Caki2 (cell line): ENCODE data around the gene TRMT11. TPM values are rescaled to one million over a fixed set of nuclear protein-coding genes. Genes with fewer than 3 reads are reported as not detected.
"Not testable (repeated sequence)": the region's sequence is repeated elsewhere in the genome, so short reads cannot be mapped to it uniquely, and the experiment has no call there.

Experiments
- DNase-seq: peaks from one replicate; pipeline ENCODE4 v3.0.0-alpha.2; 2015; ENCODE audit warnings: low read depth
- in situ Hi-C: cut with HindIII; loops from 2 replicates; pipeline ENCODE4 v1.10.0; 2016; ENCODE audit warnings: low sequenced_read_pairs, low pct_unique_long_range_greater_than_20kb, mixed read lengths
- total RNA-seq: library from RNA; depleted of rRNA; stranded (reverse); fragments of >200 nt; shearing (Covaris generic); gene quantifications from 2 replicates; pipeline ENCODE4 v1.2.3, GENCODE V29; 2014; ENCODE audit warnings: low replicate concordance

The TRMT11 gene
- total RNA-seq, 1 experiment from 2014 or later: 10.9 TPM

DNA sequence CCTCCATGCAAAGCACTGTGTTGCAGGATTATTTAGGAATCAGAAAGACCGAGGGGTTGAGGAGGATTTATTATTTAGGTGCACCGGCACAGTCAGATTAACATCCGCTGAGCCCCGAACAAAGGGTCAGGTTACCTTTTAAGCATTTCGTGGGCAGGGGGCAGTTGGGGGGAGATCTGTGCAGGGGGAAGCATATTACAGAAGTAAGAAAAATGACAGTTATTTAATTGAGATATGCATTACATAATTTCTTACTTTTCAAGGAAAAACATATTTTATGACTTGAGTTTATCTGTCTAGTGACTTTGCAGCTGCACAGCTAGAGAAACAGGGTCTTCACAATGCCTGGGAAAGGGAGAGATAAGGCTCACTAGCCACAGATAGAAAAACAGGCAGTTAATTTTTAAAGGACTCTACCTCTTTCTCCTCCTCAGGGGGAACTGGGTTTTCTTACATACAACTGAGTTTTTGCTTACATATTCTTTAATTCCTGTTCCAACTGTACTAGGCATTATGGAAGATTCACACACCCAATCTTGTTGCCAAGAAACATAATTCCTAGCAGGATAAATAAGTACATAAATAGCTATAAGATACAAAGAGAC, 31.5 kb upstream of the TRMT11 start:
- in situ Hi-C loops: no loop called here

DNA sequence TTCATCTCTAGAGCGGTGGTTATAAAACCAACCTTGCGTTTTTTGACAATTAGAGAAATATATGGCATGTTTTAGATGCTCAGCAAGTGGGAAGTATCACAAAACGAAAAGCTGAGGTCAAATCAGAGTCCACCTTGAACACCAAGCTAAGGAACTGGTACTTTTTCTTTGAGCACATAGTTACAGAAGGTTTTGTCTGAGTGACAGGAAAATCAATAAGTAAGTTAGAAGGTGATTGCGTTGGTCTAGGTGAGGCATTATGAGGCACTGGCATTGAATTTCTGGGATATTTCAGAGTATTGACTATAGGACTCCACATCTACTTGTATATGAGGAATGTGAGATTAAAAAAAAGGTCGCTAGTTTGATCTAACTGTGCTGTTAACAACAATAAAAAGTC, 30.4 kb upstream of the TRMT11 start:
- in situ Hi-C loops: no loop called here

More for the DNA sequence above, 31.5 kb upstream of the TRMT11 start:
- no peak for DNase-seq

DNA sequence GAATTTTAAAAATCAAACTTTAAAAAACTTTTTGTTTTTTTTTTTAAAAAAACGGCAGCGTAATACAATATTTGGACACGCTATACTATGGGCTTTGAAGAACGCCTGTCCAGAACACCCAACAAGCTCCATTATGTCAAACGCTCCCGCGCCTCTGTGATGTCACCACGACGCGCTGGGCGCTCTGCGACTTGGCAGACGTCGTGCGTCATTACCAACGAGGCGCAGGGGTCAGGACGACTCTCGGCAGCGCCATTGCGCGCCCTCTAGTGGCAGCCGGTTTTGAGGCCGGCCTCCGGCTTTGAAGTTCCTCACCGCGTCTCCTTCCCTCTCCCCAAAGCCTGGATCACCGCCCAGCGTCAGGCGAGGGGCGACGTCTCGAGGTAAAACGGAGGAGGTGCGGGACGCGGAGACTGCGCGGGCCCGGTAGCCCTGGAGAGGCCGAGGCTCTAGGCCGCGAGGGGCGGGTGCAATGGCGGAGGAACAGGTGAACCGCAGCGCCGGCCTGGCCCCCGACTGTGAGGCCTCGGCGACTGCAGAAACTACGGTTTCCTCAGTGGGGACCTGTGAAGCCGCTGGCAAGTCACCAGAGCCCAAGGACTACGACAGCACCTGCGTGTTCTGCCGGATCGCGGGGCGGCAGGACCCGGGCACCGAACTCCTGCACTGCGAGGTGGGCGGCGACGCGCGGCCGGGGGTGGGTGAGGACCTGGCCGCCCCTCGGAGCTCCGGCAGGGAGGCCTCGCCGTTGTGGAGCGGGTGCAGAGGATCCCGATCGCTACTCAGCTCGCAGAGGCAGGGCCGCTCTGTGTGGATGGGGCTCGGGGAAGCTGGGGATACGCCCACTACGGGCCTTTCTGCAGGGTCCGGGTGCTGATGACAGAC, 29.6 kb upstream of the TRMT11 start, which contains the start of gene HINT3:
Gene HINT3 (plus strand): TSS at position 265 of the 885 bp plus-strand sequence. CDS start 208 bp downstream, at position 473.
- DNase-seq: peak; percentile 97
- in situ Hi-C loops: no loop called here

More for the DNA sequence above, 30.4 kb upstream of the TRMT11 start:
- DNase-seq: no peak

DNA sequence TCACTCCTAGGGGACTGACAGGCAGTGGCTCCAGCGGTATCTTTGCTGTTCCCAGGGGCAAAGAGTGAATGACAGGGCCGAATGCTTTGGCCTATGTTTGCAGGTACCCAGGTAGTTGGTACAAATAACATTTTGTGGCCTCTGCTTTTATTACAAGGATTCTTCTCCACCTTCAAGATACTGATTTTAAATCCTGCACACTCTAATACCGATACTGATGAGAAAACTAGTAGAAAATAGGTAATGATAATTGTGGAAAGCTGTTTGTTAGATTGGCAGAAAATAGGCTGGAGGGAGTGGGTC, 29.0 kb upstream of the TRMT11 start:
- in situ Hi-C loops: no loop called here
- DNase-seq: no peak

DNA sequence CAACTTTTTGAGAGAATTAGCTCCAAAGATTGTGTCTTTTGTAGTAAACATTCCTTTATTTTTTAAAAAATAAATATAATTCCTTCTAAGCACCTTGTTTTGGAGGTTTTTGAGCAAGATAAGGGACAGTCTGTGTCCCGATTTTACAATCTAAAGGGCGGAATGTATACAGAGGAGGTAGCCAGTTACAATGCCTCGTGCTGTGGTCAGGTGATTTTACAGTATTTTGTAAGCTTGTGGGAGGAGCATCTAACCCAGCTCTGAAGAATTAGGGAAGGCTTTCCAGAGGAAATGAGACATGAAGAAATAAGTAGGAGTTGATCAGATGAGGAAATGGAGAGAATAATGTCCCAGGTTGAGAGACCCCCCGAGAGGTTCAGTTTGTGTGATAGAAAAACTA, 28.5 kb upstream of the TRMT11 start:
- in situ Hi-C loops: no loop called here
- DNase-seq: peak; percentile 56

DNA sequence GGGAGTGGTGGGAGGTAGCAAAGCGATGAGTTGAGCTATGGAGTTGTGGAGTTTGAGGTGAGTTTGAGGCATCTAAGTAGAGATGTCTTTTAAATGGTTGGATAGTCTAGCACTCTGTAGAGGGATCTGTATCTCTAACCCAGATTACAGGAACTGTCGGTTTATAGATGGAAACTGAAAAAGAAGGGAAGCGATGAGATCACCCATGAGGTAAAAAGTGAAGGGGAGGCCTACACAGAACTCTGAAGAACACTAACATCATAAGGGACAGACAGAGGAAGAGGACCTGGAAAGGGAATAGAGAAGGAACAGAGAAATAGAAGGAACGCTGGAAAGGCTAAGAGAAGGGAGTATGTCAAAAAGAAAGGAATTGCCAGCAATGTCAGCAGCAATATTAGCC, 27.3 kb upstream of the TRMT11 start:
- no peak for DNase-seq
- in situ Hi-C loops: no loop called here

DNA sequence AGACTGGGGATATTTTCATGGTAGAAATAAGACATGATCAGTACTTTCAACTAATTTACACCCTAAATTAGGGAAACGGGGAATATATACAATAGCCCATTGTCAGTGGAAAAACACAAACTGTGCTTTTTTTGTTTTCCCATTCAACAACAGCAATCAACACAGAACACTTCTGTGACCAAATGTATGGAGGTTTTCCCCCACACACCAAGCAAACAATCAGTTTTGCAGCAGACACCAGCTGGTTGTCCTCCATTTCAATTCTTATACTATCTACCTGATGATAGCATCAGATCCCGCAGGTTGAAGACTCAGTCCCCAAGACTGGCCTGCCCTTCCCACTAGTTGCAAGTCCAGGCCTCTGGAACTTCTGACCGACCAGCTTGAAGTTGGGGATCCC, 25.2 kb upstream of the TRMT11 start:
- no peak for DNase-seq
- in situ Hi-C loops: no loop called here

DNA sequence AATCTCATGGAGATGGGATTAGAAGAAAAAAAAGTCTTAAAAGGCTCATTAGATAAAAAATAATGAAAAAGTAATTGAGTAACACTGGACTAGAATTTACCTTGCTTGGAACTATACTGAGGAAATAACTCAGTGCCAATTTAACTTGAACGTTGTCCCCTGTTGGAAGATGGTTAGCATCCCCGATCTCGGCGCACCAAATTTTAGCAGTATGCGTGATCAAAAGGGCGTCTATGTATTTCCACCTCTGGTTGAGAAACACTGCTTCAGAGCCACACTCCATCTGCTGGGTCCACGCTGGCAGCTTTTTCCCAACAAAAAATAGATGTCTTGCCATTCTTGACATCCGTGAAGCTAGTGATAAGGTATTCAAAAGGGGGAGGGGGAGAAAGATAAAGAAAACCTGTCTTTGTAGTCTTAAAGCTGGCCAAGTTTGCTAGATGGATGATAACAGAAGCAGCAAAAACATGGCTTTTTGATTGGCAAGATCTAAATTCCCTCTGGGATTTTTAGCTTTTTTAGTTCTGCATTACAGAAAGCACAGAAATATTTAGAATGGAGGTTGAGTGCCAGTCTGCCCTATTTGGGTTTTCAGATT, 23.3 kb upstream of the TRMT11 start:
- no peak for DNase-seq
- in situ Hi-C loops: no loop called here

DNA sequence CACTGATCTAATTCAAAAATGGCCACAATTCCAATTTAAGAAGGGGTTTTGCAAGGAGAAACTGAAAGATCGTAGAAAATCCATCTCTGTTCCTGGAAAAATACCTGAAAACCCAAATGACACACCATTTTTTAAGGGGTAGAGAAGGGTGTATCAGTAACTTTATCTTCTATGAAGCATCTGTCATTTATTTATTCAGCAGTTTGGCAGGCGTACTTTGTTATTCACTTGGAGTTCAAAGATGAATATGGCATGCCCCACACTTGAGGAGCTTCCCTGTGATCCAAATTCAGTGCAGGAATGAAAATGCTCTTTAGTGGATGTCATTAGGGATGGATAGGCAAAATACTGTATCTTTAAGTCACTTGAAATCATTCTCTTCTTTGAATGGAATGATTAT, 22.5 kb upstream of the TRMT11 start:
- DNase-seq: no peak
- in situ Hi-C loops: no loop called here

DNA sequence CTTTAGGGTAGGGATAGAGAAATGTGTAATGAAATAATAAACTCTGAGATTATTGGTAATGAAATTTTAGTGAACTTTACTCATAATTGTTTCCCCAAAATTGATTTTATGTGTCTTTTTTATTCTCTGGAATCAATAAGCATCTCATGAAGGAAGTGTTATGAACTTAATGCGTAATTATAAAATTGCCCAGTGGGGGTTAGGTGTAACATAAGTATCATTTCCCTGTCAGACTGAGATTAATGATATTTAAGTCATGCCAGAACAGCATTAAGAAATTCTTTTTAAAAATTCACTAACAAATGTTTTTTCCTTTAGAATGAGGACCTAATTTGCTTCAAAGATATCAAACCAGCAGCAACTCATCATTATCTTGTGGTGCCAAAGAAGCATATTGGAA, 19.8 kb upstream of the TRMT11 start:
- in situ Hi-C loops: no loop called here

DNA sequence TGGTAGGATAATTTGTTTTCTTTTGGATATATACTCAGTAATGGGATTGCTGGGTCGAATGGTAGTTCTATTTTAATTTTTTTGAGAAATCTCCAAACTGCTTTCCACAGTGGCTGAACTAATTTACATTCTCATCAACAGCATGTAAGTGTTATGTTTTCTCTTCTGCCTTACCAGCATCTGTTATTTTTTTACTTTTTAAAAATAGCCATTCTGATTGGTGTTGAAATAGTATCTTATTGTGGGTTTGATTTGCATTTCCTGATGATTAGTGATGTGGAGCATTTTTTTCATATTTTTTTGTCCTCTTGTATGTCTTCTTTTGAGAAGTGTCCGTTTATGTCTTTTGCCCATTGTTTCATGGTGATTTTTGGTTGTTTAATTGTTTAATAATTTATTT, 17.8 kb upstream of the TRMT11 start:
- no peak for DNase-seq
- in situ Hi-C loops: no loop called here

More for the DNA sequence above, 19.8 kb upstream of the TRMT11 start:
- DNase-seq: no peak

DNA sequence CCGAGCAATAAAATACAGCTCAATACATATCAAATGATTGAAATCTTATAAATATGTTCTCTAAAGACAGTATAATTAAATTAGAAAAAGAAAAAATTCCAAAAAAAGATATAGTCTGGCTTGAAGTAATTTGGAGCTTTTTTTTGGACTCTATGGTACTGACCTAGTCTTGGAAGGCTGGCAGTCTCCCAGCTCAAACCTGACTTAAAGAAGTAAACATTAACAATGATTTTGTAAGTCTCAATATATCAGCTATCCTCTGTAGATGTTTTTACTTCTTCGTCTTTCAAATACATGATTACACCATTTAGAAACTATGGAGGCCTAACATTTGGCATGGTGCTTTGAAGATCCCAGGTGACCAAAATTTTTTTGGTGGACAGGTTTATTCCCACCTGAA, 15.6 kb upstream of the TRMT11 start:
- no peak for DNase-seq
- in situ Hi-C loops: no loop called here

DNA sequence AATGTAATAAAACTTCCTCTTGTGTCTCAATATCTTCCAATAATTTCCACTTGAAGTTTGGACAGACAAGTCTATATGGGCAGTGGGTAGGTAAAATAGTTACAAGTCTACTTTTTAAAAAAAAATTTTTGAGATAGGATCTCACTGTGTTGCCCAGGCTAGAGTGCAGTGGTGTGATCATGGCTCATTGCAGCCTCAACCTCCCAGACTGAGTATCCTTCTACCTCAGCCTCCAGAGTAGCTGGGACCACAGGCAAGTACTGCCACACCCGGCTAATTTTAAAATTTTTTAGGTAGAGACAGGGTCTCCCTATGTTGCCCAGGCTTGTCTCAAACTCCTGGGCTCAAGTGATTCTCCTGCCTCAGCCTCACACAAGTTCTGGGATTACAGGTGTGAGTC, 13.9 kb upstream of the TRMT11 start:
- in situ Hi-C loops, DNase-seq: not testable (repeated sequence)

DNA sequence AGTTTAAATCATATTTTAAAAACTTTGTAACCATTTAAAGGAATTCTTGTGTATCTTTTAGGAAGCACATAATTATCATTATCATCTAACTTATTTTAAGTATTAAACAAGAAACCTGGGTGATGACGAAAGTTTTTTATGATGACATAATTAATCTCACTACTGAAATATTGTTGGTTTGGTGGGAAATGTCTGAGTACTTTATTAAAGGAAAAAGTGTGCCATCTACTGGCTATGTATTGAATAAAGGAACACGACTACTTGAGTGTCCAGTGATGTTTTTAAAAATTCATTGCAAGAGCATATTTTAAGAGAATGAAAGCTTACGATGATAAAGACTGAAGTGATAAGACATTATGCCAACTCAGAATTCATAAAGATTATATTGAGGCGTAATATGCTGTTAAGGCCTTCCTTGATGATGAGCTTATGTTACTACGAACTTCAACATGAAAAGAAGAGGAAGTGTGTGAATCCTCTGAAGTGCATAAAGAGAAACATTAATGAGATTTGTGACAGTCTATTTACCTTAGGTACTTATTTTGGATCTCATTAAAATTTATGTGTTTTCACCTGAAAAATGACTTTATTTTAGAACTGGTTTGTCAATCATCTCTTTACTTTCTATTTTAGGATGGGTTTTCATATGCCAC, 12.0 kb upstream of the TRMT11 start:
- peak; percentile 41 for DNase-seq
- in situ Hi-C loops: no loop called here

DNA sequence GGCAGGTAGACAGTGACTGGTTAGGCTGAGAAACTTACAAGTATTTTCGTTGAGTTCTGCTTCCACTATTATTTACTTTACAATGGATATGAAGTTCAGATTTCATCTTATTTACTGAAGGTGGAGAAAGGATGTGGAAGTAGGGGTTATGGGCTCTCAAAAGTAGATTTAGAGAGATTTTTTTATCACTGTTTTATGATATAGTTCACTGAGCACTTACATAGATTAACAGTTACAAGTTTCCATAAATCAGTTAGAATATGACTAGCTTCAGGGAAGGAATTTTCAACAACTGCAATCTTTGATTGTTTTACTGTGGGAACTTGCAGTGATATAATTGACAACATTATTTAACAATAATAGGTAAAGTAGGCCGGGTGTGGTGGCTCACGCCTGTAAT, 7.2 kb upstream of the TRMT11 start:
- in situ Hi-C loops: no loop called here
- DNase-seq: no peak

DNA sequence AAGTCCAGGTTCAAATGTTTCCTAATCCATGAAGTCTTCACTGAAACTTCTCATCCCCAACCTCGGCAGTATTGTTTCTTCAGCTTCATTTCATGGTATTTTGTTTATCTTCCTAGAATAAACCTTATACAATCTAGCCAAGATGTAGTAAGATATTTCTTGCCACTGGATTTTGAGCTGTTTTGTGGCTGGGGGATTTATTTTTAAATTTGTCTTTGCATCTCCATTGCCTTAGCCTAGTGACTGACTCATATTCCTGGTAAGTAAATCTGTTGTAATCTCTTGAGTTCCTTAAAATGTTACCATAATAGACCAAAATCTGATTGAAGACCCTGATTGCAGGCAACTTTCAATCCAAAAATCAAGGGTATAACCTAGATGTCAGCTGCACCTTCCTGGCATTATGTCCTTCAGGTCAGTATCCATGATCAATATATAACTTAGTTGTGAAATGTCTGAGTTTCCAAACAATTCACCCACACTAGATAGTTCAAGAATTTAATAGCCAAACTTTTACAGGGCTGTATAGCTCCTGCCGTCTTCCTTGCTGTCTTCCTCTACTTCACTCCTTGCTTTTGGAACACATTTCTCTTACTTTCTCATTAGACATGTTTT, 4.7 kb upstream of the TRMT11 start:
- DNase-seq: no peak
- in situ Hi-C loops: no loop called here

DNA sequence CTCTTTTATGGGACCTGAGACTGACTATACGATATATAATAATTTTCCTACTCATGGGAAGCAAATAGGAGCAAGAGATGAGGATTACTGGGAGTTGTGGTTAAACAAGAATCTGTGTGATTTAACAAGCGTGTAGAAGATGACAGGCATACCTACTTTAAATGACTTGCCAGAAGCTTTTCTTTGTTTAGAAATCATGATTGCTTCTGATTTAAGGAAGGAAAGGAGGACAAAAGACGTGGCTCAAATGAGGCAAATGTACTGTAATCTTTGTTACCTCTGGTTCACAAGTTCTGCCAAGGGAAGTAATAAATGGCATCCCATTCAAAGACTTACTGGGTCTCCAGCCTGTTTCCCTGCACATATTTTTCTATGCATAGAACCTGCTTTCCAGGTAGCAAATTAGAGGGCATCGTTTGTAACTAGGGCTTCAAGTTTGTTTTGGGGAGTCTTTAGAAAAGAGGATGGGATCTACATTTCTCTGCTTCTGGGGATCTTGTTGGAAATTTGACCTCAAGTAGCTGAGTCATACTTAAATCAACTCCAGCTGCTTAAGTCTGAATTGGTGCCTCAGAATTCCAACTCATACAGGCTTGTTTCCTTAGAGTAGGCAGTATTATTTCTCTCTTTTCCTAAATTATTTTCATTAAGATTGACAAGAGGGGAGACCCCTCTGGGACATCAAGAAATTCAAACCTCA, 2.9 kb upstream of the TRMT11 start:
- in situ Hi-C loops: no loop called here
- DNase-seq: peak; percentile 18

DNA sequence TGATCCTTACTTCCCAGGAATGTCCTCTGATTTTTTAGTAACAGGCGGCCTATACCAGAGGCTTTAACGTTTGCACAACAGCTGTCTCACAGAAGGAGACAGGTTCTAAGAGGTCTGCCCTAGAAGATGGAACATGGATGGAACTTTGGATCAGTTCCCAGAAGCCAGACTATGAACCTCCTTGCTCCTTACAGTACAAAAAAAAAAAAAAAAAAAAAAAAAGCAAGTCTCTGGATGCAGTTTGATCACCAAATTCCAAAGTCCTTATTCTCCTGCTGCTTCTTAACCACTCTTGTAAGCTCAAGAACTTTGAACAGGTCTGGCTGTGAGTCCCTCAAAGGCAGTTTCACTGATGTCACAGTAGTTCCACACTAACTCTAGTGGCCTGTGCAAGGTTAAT, 2.0 kb upstream of the TRMT11 start:
- in situ Hi-C loops: no loop called here
- DNase-seq: no peak
